Measurements from ENCODE around the gene PDZD2.

- TF ChIP-seq EZH2 (IDR thresholded peaks at IDR 0.05) (no peak), CTCF (IDR thresholded peaks at IDR 0.05) (no peak), EZH2phosphoT487 (IDR thresholded peaks at IDR 0.05) (no peak)
Measured at GRCh38 chr5:32123889-32124676, 485.2 kb downstream of the PDZD2 start.

Measured in neural progenitor cell (in vitro differentiated cells).